ENCODE results near the gene LRP1B.

DNA sequence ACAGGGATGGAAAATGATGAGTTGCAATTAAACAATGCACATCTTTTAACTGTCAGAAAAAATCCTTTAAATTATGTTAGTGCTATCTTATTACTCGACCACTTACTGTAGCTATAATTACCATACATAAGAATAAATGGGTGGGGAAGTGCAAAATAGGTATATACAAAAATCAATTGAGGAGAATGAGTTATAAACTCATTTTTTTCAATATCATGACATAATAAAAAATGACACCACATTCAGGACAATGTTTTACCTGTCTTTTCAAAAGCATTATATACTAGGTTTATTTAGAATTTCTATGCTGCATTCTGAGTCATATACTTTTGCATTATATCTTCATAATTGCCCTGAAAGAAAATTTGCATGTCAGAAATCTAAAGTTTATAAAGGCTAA lies 1533.6 kb downstream of the LRP1B start:
- TF ChIP-seq, protein P1, sequence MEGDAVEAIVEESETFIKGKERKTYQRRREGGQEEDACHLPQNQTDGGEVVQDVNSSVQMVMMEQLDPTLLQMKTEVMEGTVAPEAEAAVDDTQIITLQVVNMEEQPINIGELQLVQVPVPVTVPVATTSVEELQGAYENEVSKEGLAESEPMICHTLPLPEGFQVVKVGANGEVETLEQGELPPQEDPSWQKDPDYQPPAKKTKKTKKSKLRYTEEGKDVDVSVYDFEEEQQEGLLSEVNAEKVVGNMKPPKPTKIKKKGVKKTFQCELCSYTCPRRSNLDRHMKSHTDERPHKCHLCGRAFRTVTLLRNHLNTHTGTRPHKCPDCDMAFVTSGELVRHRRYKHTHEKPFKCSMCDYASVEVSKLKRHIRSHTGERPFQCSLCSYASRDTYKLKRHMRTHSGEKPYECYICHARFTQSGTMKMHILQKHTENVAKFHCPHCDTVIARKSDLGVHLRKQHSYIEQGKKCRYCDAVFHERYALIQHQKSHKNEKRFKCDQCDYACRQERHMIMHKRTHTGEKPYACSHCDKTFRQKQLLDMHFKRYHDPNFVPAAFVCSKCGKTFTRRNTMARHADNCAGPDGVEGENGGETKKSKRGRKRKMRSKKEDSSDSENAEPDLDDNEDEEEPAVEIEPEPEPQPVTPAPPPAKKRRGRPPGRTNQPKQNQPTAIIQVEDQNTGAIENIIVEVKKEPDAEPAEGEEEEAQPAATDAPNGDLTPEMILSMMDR (conservative IDR thresholded peaks at IDR 0.05 in 1 of 2, IDR thresholded peaks at IDR 0.05 in 1 of 2; ENCODE audit: low read depth in 1 of 2, low read length in 2 of 2): no peak
- no peak for TF ChIP-seq EZH2 (IDR thresholded peaks at IDR 0.05; ENCODE audit: low read length, missing control alignments)

All from fibroblast of lung (primary cell).